Esophagus squamous epithelium (tissue), 5 donors: Measurements from ENCODE around the gene BBS7. TPM values are rescaled to one million over a fixed set of nuclear protein-coding genes. Genes with fewer than 3 reads are reported as not detected.

Source experiments
- DNase-seq: peaks from one replicate; lab custom pipeline; 2025; lab: John Stamatoyannopoulos, UW
- H3K27ac ChIP-seq, 4 donors: fragments of 200-600 bp; sonication (generic); one replicate each; pipeline ENCODE4 v1.5.1; 2016 to 2019; ENCODE audit warnings: mild to moderate bottlenecking in 1 of 4
- H3K27me3 ChIP-seq, 4 donors: fragments of 200-600 bp; sonication (generic); 1 replicate in 3 of 4; 2 replicates in 1 of 4; pipeline versions ENCODE4 v1.5.1 to v1.6.0; 2017 to 2021; ENCODE audit warnings: antibody characterized with exemption in 1 of 4
- H3K36me3 ChIP-seq, 3 donors: fragments of 200-600 bp; sonication (generic); one replicate each; pipeline ENCODE4 v1.5.1; 2016 to 2019
- H3K4me1 ChIP-seq, 3 donors: fragments of 200-600 bp; sonication (generic); one replicate each; pipeline ENCODE4 v1.5.1; 2017 to 2019
- H3K4me3 ChIP-seq, 4 donors: fragments of 200-600 bp; sonication (generic); 1 replicate in 3 of 4; 2 replicates in 1 of 4; pipeline ENCODE4 v1.5.1; 2016 to 2019; ENCODE audit warnings: mild to moderate bottlenecking in 2 of 4, moderate library complexity in 1 of 4
- H3K9me3 ChIP-seq, 3 donors: fragments of 200-600 bp; sonication (generic); one replicate each; pipeline ENCODE4 v1.5.1; 2016 to 2019
- POLR2A ChIP-seq, 4 donors: fragments of 450-650 bp; IDR thresholded peaks; one replicate each; pipeline ENCODE4 v1.6.1; 2017; ENCODE audit warnings: antibody characterized with exemption in 4 of 4, mild to moderate bottlenecking in 4 of 4, moderate library complexity in 3 of 4
- WGBS, 2 donors: methylation state at CpG; one replicate each; pipeline ENCODE4 v1.1.5; 2018; 5-methylcytosine and 5-hydroxymethylcytosine counted together
- intact Hi-C: fragments of 100-400 bp; cut with DNase I; formaldehyde crosslinking; loops from one replicate; pipeline ENCODE4 v1.15.0; 2022
- total RNA-seq, 4 donors: library from RNA; depleted of rRNA; stranded (reverse); fragments of >200 nt; gene quantifications; one replicate each; pipeline ENCODE4 v1.1.0, GENCODE V29; 2016
- TF ChIP-seq, protein P1 (sequence below), 6 experiments: fragments of 450-650 bp in 4 of 6; fragments of 200-600 bp in 2 of 6; sonication (generic) in 2 of 6; IDR thresholded peaks; one replicate each; pipeline ENCODE4 v1.5.1; 2016 to 2019; ENCODE audit warnings: antibody characterized with exemption in 6 of 6, mild to moderate bottlenecking in 4 of 6, moderate library complexity in 4 of 6
- donor health status: DM: yes; HTN: yes; CAD: no.

Gene BBS7, protein sequence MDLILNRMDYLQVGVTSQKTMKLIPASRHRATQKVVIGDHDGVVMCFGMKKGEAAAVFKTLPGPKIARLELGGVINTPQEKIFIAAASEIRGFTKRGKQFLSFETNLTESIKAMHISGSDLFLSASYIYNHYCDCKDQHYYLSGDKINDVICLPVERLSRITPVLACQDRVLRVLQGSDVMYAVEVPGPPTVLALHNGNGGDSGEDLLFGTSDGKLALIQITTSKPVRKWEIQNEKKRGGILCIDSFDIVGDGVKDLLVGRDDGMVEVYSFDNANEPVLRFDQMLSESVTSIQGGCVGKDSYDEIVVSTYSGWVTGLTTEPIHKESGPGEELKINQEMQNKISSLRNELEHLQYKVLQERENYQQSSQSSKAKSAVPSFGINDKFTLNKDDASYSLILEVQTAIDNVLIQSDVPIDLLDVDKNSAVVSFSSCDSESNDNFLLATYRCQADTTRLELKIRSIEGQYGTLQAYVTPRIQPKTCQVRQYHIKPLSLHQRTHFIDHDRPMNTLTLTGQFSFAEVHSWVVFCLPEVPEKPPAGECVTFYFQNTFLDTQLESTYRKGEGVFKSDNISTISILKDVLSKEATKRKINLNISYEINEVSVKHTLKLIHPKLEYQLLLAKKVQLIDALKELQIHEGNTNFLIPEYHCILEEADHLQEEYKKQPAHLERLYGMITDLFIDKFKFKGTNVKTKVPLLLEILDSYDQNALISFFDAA
- 10 to 100 TPM; 10.5 to 16.6 (median 11.8) TPM for total RNA-seq

GRCh38 chr4:121869841-121870822, at the start of gene BBS7:
Gene BBS7 (minus strand): TSS chr4:121870474. CDS start chr4:121870313, 161 bp downstream.
- peak in 2 of 4 donors; percentile 56 to 73 for TF ChIP-seq POLR2A (IDR thresholded peaks at IDR 0.05)
- TF ChIP-seq, protein P1, sequence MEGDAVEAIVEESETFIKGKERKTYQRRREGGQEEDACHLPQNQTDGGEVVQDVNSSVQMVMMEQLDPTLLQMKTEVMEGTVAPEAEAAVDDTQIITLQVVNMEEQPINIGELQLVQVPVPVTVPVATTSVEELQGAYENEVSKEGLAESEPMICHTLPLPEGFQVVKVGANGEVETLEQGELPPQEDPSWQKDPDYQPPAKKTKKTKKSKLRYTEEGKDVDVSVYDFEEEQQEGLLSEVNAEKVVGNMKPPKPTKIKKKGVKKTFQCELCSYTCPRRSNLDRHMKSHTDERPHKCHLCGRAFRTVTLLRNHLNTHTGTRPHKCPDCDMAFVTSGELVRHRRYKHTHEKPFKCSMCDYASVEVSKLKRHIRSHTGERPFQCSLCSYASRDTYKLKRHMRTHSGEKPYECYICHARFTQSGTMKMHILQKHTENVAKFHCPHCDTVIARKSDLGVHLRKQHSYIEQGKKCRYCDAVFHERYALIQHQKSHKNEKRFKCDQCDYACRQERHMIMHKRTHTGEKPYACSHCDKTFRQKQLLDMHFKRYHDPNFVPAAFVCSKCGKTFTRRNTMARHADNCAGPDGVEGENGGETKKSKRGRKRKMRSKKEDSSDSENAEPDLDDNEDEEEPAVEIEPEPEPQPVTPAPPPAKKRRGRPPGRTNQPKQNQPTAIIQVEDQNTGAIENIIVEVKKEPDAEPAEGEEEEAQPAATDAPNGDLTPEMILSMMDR (IDR thresholded peaks at IDR 0.05): no peak
- H3K4me1 ChIP-seq: peaks cover 3 to 16% (median 7%) of the 10 kb centered on the region in 3 donors
- peak; percentile 80 for DNase-seq
- H3K27ac ChIP-seq: peak within 1 kb of the TSS; percentile 88 to 95 (median 94)
- no peaks in the 10 kb centered on the region for H3K9me3 ChIP-seq
- intact Hi-C loops: no loop called here
- WGBS, 2 donors: 0 to 2% methylated on average over 9 to 14 of the region's 58 CpGs
- H3K4me3 ChIP-seq: peak within 1 kb of the TSS; percentile 71 to 93 (median 76)
- peaks cover 0 to 20% (median 0%) of the 10 kb centered on the region in 3 donors for H3K36me3 ChIP-seq
- H3K27me3 ChIP-seq: no peaks in the 10 kb centered on the region

- no peaks in the 10 kb centered on the region for H3K27me3 ChIP-seq
- H3K4me3 ChIP-seq: no peak overlapping the region
- DNase-seq: no peak
- WGBS, 2 donors: 56 to 58% methylated on average over 2 of the region's 2 CpGs
- intact Hi-C loops: no loop called here
- no peak overlapping the region for H3K27ac ChIP-seq
- H3K4me1 ChIP-seq: no peaks in the 10 kb centered on the region
- H3K9me3 ChIP-seq: no peaks in the 10 kb centered on the region
- no peaks in the 10 kb centered on the region for H3K36me3 ChIP-seq
- no peak for TF ChIP-seq POLR2A (IDR thresholded peaks at IDR 0.05)
- TF ChIP-seq, protein P1 (IDR thresholded peaks at IDR 0.05): no peak
Observed at GRCh38 chr4:121913667-121914066, 43.4 kb upstream of the BBS7 start.

DNA sequence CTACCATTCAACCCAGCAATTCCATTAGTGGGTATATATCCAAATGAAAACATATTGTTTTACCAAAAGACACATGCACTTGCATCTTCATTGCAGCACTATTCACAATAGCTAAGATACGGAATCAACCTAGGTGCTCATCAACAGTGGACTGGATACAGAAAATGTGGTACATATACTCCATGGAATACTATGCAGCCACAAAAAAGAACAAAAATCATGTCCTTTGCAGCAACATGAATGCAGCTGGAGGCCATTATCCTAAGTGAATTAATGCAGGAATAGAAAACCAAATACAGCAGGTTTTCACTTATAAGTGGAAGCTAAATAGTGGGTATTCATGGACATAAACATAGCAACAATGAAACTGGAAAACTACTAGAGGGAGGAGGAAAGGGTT, 38.1 kb upstream of the BBS7 start:
- intact Hi-C loops: no loop called here
- Histone ChIP-seq H3K36me3 (no peaks in the 10 kb centered on the region), H3K27ac (no peak overlapping the region), H3K27me3 (no peaks in the 10 kb centered on the region), H3K4me1 (no peaks in the 10 kb centered on the region), H3K4me3 (no peak overlapping the region), H3K9me3 (no peaks in the 10 kb centered on the region)
- TF ChIP-seq POLR2A (IDR thresholded peaks at IDR 0.05): no peak
- TF ChIP-seq, protein P1 (IDR thresholded peaks at IDR 0.05): no peak
- 73 to 94% methylated on average over 1 of the region's 1 CpG for whole genome bisulfite sequencing, 2 donors
- no peak for DNase-seq

DNA sequence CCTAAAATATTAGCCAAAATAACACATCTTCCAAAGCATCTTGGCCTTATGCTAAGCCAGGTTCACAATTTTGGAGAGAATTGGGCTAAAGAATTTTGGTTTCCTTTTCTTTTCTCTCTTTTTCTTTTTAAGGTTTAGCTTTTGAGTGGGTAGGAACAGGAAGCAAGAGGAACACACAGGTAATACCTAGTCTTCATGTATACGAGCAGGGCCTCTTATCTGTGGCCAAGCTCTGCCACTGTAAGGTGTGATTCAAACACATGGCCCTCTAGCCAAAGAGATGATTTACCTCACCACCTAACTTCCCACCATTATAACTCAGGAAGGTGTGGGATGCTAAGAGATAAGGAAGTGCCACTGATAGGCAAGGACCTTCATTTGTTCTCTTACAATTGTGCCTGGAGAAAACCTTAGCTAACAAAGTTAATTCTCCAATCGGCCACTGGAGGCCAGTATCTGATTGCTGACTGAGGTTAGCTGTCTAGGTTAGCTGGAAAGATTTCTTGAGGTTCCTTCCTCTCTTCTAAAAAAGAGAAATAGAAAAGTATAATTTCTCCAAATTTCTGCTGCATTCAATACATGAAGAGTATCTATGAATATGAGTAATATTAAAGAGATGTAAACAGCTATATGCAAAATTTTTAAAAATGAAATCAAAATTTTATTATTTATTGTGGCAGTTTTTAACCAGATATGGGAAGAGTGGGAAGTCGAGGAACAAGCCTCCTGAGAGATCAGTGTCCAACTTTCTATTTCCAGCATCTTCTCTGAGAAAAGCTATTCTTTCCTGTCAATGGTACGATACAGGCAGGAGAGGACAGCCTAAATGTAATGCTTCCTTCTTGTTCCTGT, 30.1 kb upstream of the BBS7 start:
- H3K4me1 ChIP-seq: no peaks in the 10 kb centered on the region
- H3K9me3 ChIP-seq: no peaks in the 10 kb centered on the region
- TF ChIP-seq, protein P1 (IDR thresholded peaks at IDR 0.05): peak in 5 of 6 experiments; percentile 41 to 72 (median 54)
- no peak for TF ChIP-seq POLR2A (IDR thresholded peaks at IDR 0.05)
- no peaks in the 10 kb centered on the region for H3K36me3 ChIP-seq
- no peak for DNase-seq
- H3K4me3 ChIP-seq: no peak overlapping the region
- no peak overlapping the region for H3K27ac ChIP-seq
- intact Hi-C loops: no loop called here
- no peaks in the 10 kb centered on the region for H3K27me3 ChIP-seq
- WGBS, 2 donors: 51 to 60% methylated on average over 4 of the region's 4 CpGs
